Measurements from ENCODE around the gene INF2. TPM values are rescaled to one million over a fixed set of nuclear protein-coding genes. Genes with fewer than 3 reads are reported as not detected.

INF2 gene
- total and polyA plus RNA-seq, 4 donors, result 13.1 to 51.6 (median 25.5) TPM

- Histone ChIP-seq H3K9ac (ENCODE audit: low read depth in 1 of 2, low read length in 2 of 2) (no peak overlapping the region), H3K27me3 (ENCODE audit: control insufficient read depth in 4 of 4, insufficient read depth in 4 of 4, low read length in 3 of 4) (no peaks in the 10 kb centered on the region), H3K4me1 (ENCODE audit: control insufficient read depth in 4 of 4, insufficient read depth in 4 of 4, low read length in 3 of 4) (peaks cover 13 to 26% (median 21%) of the 10 kb centered on the region in 4 donors), H3K4me3 (ENCODE audit: low read depth in 1 of 3, low read length in 3 of 3) (no peak overlapping the region), H3K36me3 (ENCODE audit: control insufficient read depth in 4 of 4, insufficient read depth in 3 of 4, low read depth in 1 of 4, low read length in 3 of 4) (peaks cover 0 to 42% (median 20%) of the 10 kb centered on the region in 4 donors), H3K9me3 (ENCODE audit: control insufficient read depth in 4 of 4, low read length in 3 of 4) (no peaks in the 10 kb centered on the region), H3K27ac (ENCODE audit: low read depth in 1 of 2, low read length in 2 of 2) (no peak overlapping the region)
- DNase-seq (ENCODE audit: low spot score), result no peak
- 94% methylated on average over 23 of the region's 23 CpGs for WGBS
- TF ChIP-seq JUND (IDR thresholded peaks at IDR 0.05) (no peak), SP1 (IDR thresholded peaks at IDR 0.05) (no peak), FOXA2 (IDR thresholded peaks at IDR 0.05) (no peak), EGR1 (IDR thresholded peaks at IDR 0.05; ENCODE audit: low read depth in 2 of 2) (no peak), GABPA (IDR thresholded peaks at IDR 0.05 in 1 of 2, conservative IDR thresholded peaks at IDR 0.05 in 1 of 2) (no peak), NR2F2 (IDR thresholded peaks at IDR 0.05) (no peak)
These were observed 52.4 kb downstream of the INF2 start for GRCh38 chr14:104741803-104742251.

GRCh38 chr14:104742586-104743455, 53.4 kb downstream of the INF2 start:
- no peaks in the 10 kb centered on the region for H3K9me3 ChIP-seq (ENCODE audit: control insufficient read depth in 4 of 4, low read length in 3 of 4)
- H3K27ac ChIP-seq (ENCODE audit: low read depth in 1 of 2, low read length in 2 of 2), result no peak overlapping the region
- no peak overlapping the region for H3K4me3 ChIP-seq (ENCODE audit: low read depth in 1 of 3, low read length in 3 of 3)
- WGBS, result 95% methylated on average over 32 of the region's 32 CpGs
- TF ChIP-seq SP1 (IDR thresholded peaks at IDR 0.05), result no peak
- TF ChIP-seq, protein P1, sequence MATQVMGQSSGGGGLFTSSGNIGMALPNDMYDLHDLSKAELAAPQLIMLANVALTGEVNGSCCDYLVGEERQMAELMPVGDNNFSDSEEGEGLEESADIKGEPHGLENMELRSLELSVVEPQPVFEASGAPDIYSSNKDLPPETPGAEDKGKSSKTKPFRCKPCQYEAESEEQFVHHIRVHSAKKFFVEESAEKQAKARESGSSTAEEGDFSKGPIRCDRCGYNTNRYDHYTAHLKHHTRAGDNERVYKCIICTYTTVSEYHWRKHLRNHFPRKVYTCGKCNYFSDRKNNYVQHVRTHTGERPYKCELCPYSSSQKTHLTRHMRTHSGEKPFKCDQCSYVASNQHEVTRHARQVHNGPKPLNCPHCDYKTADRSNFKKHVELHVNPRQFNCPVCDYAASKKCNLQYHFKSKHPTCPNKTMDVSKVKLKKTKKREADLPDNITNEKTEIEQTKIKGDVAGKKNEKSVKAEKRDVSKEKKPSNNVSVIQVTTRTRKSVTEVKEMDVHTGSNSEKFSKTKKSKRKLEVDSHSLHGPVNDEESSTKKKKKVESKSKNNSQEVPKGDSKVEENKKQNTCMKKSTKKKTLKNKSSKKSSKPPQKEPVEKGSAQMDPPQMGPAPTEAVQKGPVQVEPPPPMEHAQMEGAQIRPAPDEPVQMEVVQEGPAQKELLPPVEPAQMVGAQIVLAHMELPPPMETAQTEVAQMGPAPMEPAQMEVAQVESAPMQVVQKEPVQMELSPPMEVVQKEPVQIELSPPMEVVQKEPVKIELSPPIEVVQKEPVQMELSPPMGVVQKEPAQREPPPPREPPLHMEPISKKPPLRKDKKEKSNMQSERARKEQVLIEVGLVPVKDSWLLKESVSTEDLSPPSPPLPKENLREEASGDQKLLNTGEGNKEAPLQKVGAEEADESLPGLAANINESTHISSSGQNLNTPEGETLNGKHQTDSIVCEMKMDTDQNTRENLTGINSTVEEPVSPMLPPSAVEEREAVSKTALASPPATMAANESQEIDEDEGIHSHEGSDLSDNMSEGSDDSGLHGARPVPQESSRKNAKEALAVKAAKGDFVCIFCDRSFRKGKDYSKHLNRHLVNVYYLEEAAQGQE (IDR thresholded peaks at IDR 0.05), result no peak
- peaks cover 6 to 23% (median 18%) of the 10 kb centered on the region in 4 donors for H3K4me1 ChIP-seq (ENCODE audit: control insufficient read depth in 4 of 4, insufficient read depth in 4 of 4, low read length in 3 of 4)
- no peaks in the 10 kb centered on the region for H3K27me3 ChIP-seq (ENCODE audit: control insufficient read depth in 4 of 4, insufficient read depth in 4 of 4, low read length in 3 of 4)
- no peak for DNase-seq (ENCODE audit: low spot score)
- H3K36me3 ChIP-seq (ENCODE audit: control insufficient read depth in 4 of 4, insufficient read depth in 3 of 4, low read depth in 1 of 4, low read length in 3 of 4), result peaks cover 0 to 42% (median 20%) of the 10 kb centered on the region in 4 donors
- H3K9ac ChIP-seq (ENCODE audit: low read depth in 1 of 2, low read length in 2 of 2), result no peak overlapping the region

GRCh38 chr14:104743461-104744380, 54.3 kb downstream of the INF2 start:
- H3K27me3 ChIP-seq (ENCODE audit: control insufficient read depth in 4 of 4, insufficient read depth in 4 of 4, low read length in 3 of 4), result no peaks in the 10 kb centered on the region
- H3K4me3 ChIP-seq (ENCODE audit: low read depth in 1 of 3, low read length in 3 of 3), result no peak overlapping the region
- H3K9me3 ChIP-seq (ENCODE audit: control insufficient read depth in 4 of 4, low read length in 3 of 4), result no peaks in the 10 kb centered on the region
- no peak overlapping the region for H3K9ac ChIP-seq (ENCODE audit: low read depth in 1 of 2, low read length in 2 of 2)
- H3K4me1 ChIP-seq (ENCODE audit: control insufficient read depth in 4 of 4, insufficient read depth in 4 of 4, low read length in 3 of 4), result peaks cover 6 to 28% (median 21%) of the 10 kb centered on the region in 4 donors
- TF ChIP-seq ZBTB33 (IDR thresholded peaks at IDR 0.05), result no peak
- TF ChIP-seq CTCF (IDR thresholded peaks at IDR 0.05; ENCODE audit: low read depth, low read length, missing input control), result no peak
- TF ChIP-seq GABPA (IDR thresholded peaks at IDR 0.05 in 1 of 2, conservative IDR thresholded peaks at IDR 0.05 in 1 of 2), result no peak
- no peak for TF ChIP-seq JUND (IDR thresholded peaks at IDR 0.05)
- no peak for TF ChIP-seq RXRA (IDR thresholded peaks at IDR 0.05)
- no peak for TF ChIP-seq TAF1 (conservative IDR thresholded peaks at IDR 0.05)
- no peak for TF ChIP-seq NR2F2 (IDR thresholded peaks at IDR 0.05)
- TF ChIP-seq FOXA1 (IDR thresholded peaks at IDR 0.05), result no peak
- TF ChIP-seq MAX (IDR thresholded peaks at IDR 0.05), result no peak
- TF ChIP-seq FOXA2 (IDR thresholded peaks at IDR 0.05), result no peak
- no peak for TF ChIP-seq YY1 (IDR thresholded peaks at IDR 0.05)
- no peak for DNase-seq (ENCODE audit: low spot score)
- H3K27ac ChIP-seq (ENCODE audit: low read depth in 1 of 2, low read length in 2 of 2), result no peak overlapping the region
- WGBS, result 91% methylated on average over 28 of the region's 28 CpGs
- peaks cover 0 to 42% (median 20%) of the 10 kb centered on the region in 4 donors for H3K36me3 ChIP-seq (ENCODE audit: control insufficient read depth in 4 of 4, insufficient read depth in 3 of 4, low read depth in 1 of 4, low read length in 3 of 4)
